CD14-positive monocyte (primary cell): ENCODE results near the gene PTPRN2. TPM values are rescaled to one million over a fixed set of nuclear protein-coding genes. Genes with fewer than 3 reads are reported as not detected.

Source experiments
- DNase-seq, 3 donors: peaks; one replicate each; pipeline ENCODE4 v3.0.0-alpha.2; 2011 to 2022
- H2AFZ ChIP-seq: 2 replicates; pipeline ENCODE4 v1.6.0; 2012; ENCODE audit warnings: mild to moderate bottlenecking, low read depth, low read length, inconsistent platforms; ENCODE audit not compliant: insufficient read depth, poor library complexity, severe bottlenecking
- H3K27ac ChIP-seq, 2 donors: 1 replicate in 1 of 2; 2 replicates in 1 of 2; pipeline ENCODE4 v1.5.1; 2012 to 2013; ENCODE audit warnings: low read length in 2 of 2, control low read depth in 1 of 2, inconsistent platforms in 1 of 2, low read depth in 1 of 2, mild to moderate bottlenecking in 1 of 2
- H3K27me3 ChIP-seq, 2 donors: one replicate each; pipeline versions ENCODE4 v1.6.0 to v1.6.1; 2011 to 2013; ENCODE audit warnings: low read length in 2 of 2; ENCODE audit not compliant: control insufficient read depth in 2 of 2, insufficient read depth in 2 of 2
- H3K36me3 ChIP-seq, 2 donors: replicated peaks in 1 of 2; 1 replicate in 1 of 2; 2 replicates in 1 of 2; pipeline versions ENCODE4 v1.5.1 to v1.6.1; 2012 to 2013; ENCODE audit warnings: low read length in 2 of 2, control low read depth in 1 of 2, inconsistent platforms in 1 of 2, mild to moderate bottlenecking in 1 of 2; ENCODE audit not compliant: insufficient read depth in 2 of 2, control insufficient read depth in 1 of 2
- H3K4me1 ChIP-seq, 2 donors: 1 replicate in 1 of 2; 2 replicates in 1 of 2; pipeline versions ENCODE4 v1.5.1 to v1.6.1; 2012 to 2013; ENCODE audit warnings: low read length in 2 of 2, control low read depth in 1 of 2, inconsistent platforms in 1 of 2, mild to moderate bottlenecking in 1 of 2, moderate library complexity in 1 of 2; ENCODE audit not compliant: insufficient read depth in 2 of 2, control insufficient read depth in 1 of 2
- H3K4me2 ChIP-seq: replicated peaks from 2 replicates; pipeline ENCODE3; 2012; ENCODE audit warnings: low read length, moderate library complexity, mild to moderate bottlenecking; ENCODE audit not compliant: poor library complexity, severe bottlenecking; ENCODE audit errors: extremely low read depth
- H3K4me3 ChIP-seq, 3 experiments: fragments of 200-600 bp in 1 of 3; sonication (generic) in 1 of 3; replicated peaks in 1 of 3; 1 replicate in 2 of 3; 2 replicates in 1 of 3; pipeline ENCODE4 v1.5.1; 2011 to 2013; ENCODE audit warnings: low read length in 3 of 3, mild to moderate bottlenecking in 3 of 3, control low read depth in 2 of 3, low read depth in 2 of 3, inconsistent platforms in 1 of 3, moderate library complexity in 1 of 3
- H3K79me2 ChIP-seq: 2 replicates; pipeline ENCODE4 v1.6.0; 2012; ENCODE audit warnings: mild to moderate bottlenecking, control low read depth, inconsistent platforms, low read length, moderate library complexity; ENCODE audit not compliant: insufficient read depth
- H3K9ac ChIP-seq: 2 replicates; pipeline ENCODE4 v1.6.0; 2017; ENCODE audit warnings: low read length, mild to moderate bottlenecking; ENCODE audit not compliant: insufficient read depth, poor library complexity, severe bottlenecking
- H3K9me3 ChIP-seq, 2 donors: replicated peaks in 1 of 2; 1 replicate in 1 of 2; 2 replicates in 1 of 2; pipeline versions ENCODE4 v1.5.1 to v1.6.1; 2012 to 2013; ENCODE audit warnings: low read length in 2 of 2, control low read depth in 1 of 2; ENCODE audit not compliant: control insufficient read depth in 1 of 2, insufficient read depth in 1 of 2
- H4K20me1 ChIP-seq: 2 replicates; pipeline ENCODE4 v1.6.0; 2012; ENCODE audit warnings: mild to moderate bottlenecking, low read length, control low read depth, moderate library complexity; ENCODE audit not compliant: insufficient read depth
- H3K27ac Mint-ChIP-seq, 7 donors: one replicate each; pipeline ENCODE4 v1.8.0; 2020; ENCODE audit warnings: mild to moderate bottlenecking in 7 of 7, mixed read lengths in 7 of 7, moderate library complexity in 6 of 7, inconsistent platforms in 2 of 7
- H3K27me3 Mint-ChIP-seq, 3 donors: one replicate each; pipeline ENCODE4 v1.8.0; 2021 to 2022; ENCODE audit warnings: low read depth in 3 of 3, mild to moderate bottlenecking in 3 of 3, mixed read lengths in 3 of 3, moderate library complexity in 3 of 3, inconsistent platforms in 1 of 3
- H3K36me3 Mint-ChIP-seq, 2 donors: one replicate each; pipeline ENCODE4 v1.8.0; 2020; ENCODE audit warnings: mixed read lengths in 2 of 2, inconsistent platforms in 1 of 2, mild to moderate bottlenecking in 1 of 2
- H3K4me1 Mint-ChIP-seq: one replicate; pipeline ENCODE4 v1.8.0; 2020; ENCODE audit warnings: mild to moderate bottlenecking, mixed read lengths
- H3K4me3 Mint-ChIP-seq, 2 donors: one replicate each; pipeline ENCODE4 v1.8.0; 2020; ENCODE audit warnings: mild to moderate bottlenecking in 2 of 2, mixed read lengths in 2 of 2, moderate library complexity in 1 of 2
- H3K9me3 Mint-ChIP-seq, 7 donors: one replicate each; pipeline ENCODE4 v1.8.0; 2020 to 2022; ENCODE audit warnings: mixed read lengths in 7 of 7, mild to moderate bottlenecking in 6 of 7, moderate library complexity in 6 of 7, inconsistent platforms in 2 of 7
- CTCF ChIP-seq: fragments of 200-600 bp; IDR thresholded peaks from one replicate; pipeline ENCODE4 v1.8.0; 2022; ENCODE audit warnings: antibody characterized with exemption, mild to moderate bottlenecking
- WGBS: methylation state at CpG from one replicate; pipeline ENCODE4 v1.1.5; 2013; ENCODE audit warnings: missing lambda C conversion rate; ENCODE audit not compliant: insufficient coverage; 5-methylcytosine and 5-hydroxymethylcytosine counted together
- intact Hi-C, 2 donors: fragments of 100-400 bp; cut with micrococcal nuclease; formaldehyde crosslinking; loops; one replicate each; pipeline versions ENCODE4 v1.15.0 to v1.15.1; 2023
- polyA plus RNA-seq, 3 donors: library from polyadenylated mRNA; depleted of rRNA in 1 of 3; unstranded in 2 of 3; stranded (reverse) in 1 of 3; fragments of 300-500 nt in 2 of 3; fragments of >200 nt in 1 of 3; fragmentation: Illumina TruSeq in 2 of 3; gene quantifications; 1 replicate in 2 of 3; 2 replicates in 1 of 3; pipeline ENCODE4 v1.2.3, GENCODE V29; 2012 to 2021

The PTPRN2 gene
- polyA plus RNA-seq, 3 donors = 0.25 to 1.4 (median 0.97) TPM

- H3K27ac ChIP-seq = no peak overlapping the region
- Mint-ChIP-seq H3K9me3 (peaks cover 0 to 4% (median 3%) of the 10 kb centered on the region in 7 donors), H3K27me3 (peaks cover 3 to 14% (median 10%) of the 10 kb centered on the region in 3 donors), H3K27ac (no peak overlapping the region), H3K36me3 (no peaks in the 10 kb centered on the region), H3K4me3 (no peak overlapping the region), H3K4me1 (no peaks in the 10 kb centered on the region)
- no peaks in the 10 kb centered on the region for H3K4me1 ChIP-seq
- TF ChIP-seq CTCF = no peak
- no peak overlapping the region for H2AFZ ChIP-seq
- no peaks in the 10 kb centered on the region for H3K27me3 ChIP-seq
- H3K36me3 ChIP-seq = no peaks in the 10 kb centered on the region
- no peak for DNase-seq
- WGBS = 97% methylated on average over 8 of the region's 14 CpGs
- intact Hi-C loops = no loop called here
- H3K4me3 ChIP-seq = no peak overlapping the region
- H4K20me1 ChIP-seq = no peaks in the 10 kb centered on the region
- H3K79me2 ChIP-seq = no peaks in the 10 kb centered on the region
- no peaks in the 10 kb centered on the region for H3K9me3 ChIP-seq
- no peak overlapping the region for H3K4me2 ChIP-seq
- no peak overlapping the region for H3K9ac ChIP-seq
These were observed 877.2 kb downstream of the PTPRN2 start for GRCh38 chr7:157710396-157710795.

GRCh38 chr7:157709531-157710251 lies 877.9 kb downstream of the PTPRN2 start:
- no peaks in the 10 kb centered on the region for H3K4me1 Mint-ChIP-seq
- Histone ChIP-seq H3K27me3 (no peaks in the 10 kb centered on the region), H3K36me3 (no peaks in the 10 kb centered on the region), H4K20me1 (no peaks in the 10 kb centered on the region), H3K4me2 (no peak overlapping the region), H2AFZ (no peak overlapping the region), H3K4me3 (no peak overlapping the region), H3K9ac (no peak overlapping the region), H3K27ac (no peak overlapping the region), H3K79me2 (no peaks in the 10 kb centered on the region), H3K9me3 (no peaks in the 10 kb centered on the region), H3K4me1 (no peaks in the 10 kb centered on the region)
- intact Hi-C loops = no loop called here
- peaks cover 0 to 3% (median 0%) of the 10 kb centered on the region in 7 donors for H3K9me3 Mint-ChIP-seq
- 94% methylated on average over 18 of the region's 26 CpGs for WGBS
- DNase-seq = no peak
- H3K27me3 Mint-ChIP-seq = peaks cover 3 to 13% (median 7%) of the 10 kb centered on the region in 3 donors
- H3K4me3 Mint-ChIP-seq = no peak overlapping the region
- no peak overlapping the region for H3K27ac Mint-ChIP-seq
- no peak for TF ChIP-seq CTCF
- no peaks in the 10 kb centered on the region for H3K36me3 Mint-ChIP-seq
